Dedifferentiated amniotic fluid mesenchymal stem cell (primary cell): Measurements from ENCODE around the gene MST1.
"Not testable (repeated sequence)": the region's sequence is repeated elsewhere in the genome, so short reads cannot be mapped to it uniquely, and the experiment has no call there.

Source experiments
- DNase-seq: peaks from one replicate; pipeline ENCODE4 v3.0.0-alpha.2; 2016; ENCODE audit errors: extremely low spot score

Gene MST1

GRCh38 chr3:49700453-49701128 lies 11.3 kb upstream of the MST1 start:
- no peak for DNase-seq

GRCh38 chr3:49700014-49700413 lies 10.7 kb upstream of the MST1 start:
- DNase-seq: no peak

- no peak for DNase-seq
Observed at GRCh38 chr3:49699281-49699979, 10.2 kb upstream of the MST1 start.

GRCh38 chr3:49695350-49696015 lies 6.2 kb upstream of the MST1 start:
- not testable (repeated sequence) for DNase-seq

GRCh38 chr3:49694409-49695070 lies 5.3 kb upstream of the MST1 start:
- not testable (repeated sequence) for DNase-seq

GRCh38 chr3:49691481-49691880 lies 2.2 kb upstream of the MST1 start:
- not testable (repeated sequence) for DNase-seq

GRCh38 chr3:49690856-49691255 lies 1.6 kb upstream of the MST1 start:
- DNase-seq: not testable (repeated sequence)

GRCh38 chr3:49689908-49690624 lies 792 bp upstream of the MST1 start:
- not testable (repeated sequence) for DNase-seq

- DNase-seq: not testable (repeated sequence)
Observed at GRCh38 chr3:49688338-49689045, 782 bp downstream of the MST1 start.

GRCh38 chr3:49687424-49687795 lies 1.9 kb downstream of the MST1 start:
- DNase-seq: not testable (repeated sequence)

- DNase-seq: not testable (repeated sequence)
Observed at GRCh38 chr3:49686769-49687423, 2.4 kb downstream of the MST1 start.

- DNase-seq: not testable (repeated sequence)
Observed at GRCh38 chr3:49686346-49686745, 2.9 kb downstream of the MST1 start.

GRCh38 chr3:49685846-49686245 lies 3.4 kb downstream of the MST1 start:
- not testable (repeated sequence) for DNase-seq

- DNase-seq: not testable (repeated sequence)
Observed at GRCh38 chr3:49685103-49685502, 4.2 kb downstream of the MST1 start.

- not testable (repeated sequence) for DNase-seq
Observed at GRCh38 chr3:49684453-49684852, 4.8 kb downstream of the MST1 start.

GRCh38 chr3:49683162-49683561 lies 6.1 kb downstream of the MST1 start:
- no peak for DNase-seq

- no peak for DNase-seq
Observed at GRCh38 chr3:49681543-49681942, 7.7 kb downstream of the MST1 start.

GRCh38 chr3:49681232-49681522 lies 8.1 kb downstream of the MST1 start:
- DNase-seq: no peak

GRCh38 chr3:49680493-49681231 lies 8.6 kb downstream of the MST1 start:
- no peak for DNase-seq

GRCh38 chr3:49675912-49676311 lies 13.4 kb downstream of the MST1 start:
- no peak for DNase-seq
